Left lung (tissue), 10 donors: Measurements from ENCODE around the gene GJC2. TPM values are rescaled to one million over a fixed set of nuclear protein-coding genes. Genes with fewer than 3 reads are reported as not detected.

ENCODE experiments used
- ATAC-seq: fragments of 200-7000 bp; cut with Tn5 transposase; one replicate; pipeline ENCODE4 v1.9.1; 2020; ENCODE audit warnings: moderate library complexity
- DNase-seq, 4 donors: peaks; one replicate each; pipeline ENCODE4 v3.0.0-alpha.2; 2013 to 2020
- H3K27ac ChIP-seq, 2 donors: fragments of 200-600 bp; sonication (generic) in 1 of 2; one replicate each; pipeline versions ENCODE4 v1.5.0 to v1.8.0; 2020 to 2021
- H3K27me3 ChIP-seq, 2 donors: fragments of 200-600 bp; sonication (generic) in 1 of 2; one replicate each; pipeline versions ENCODE4 v1.5.0 to v1.8.0; 2020 to 2021
- H3K36me3 ChIP-seq, 2 donors: fragments of 200-600 bp; sonication (generic) in 1 of 2; one replicate each; pipeline versions ENCODE4 v1.5.0 to v1.8.0; 2020 to 2021
- H3K4me1 ChIP-seq, 2 donors: fragments of 200-600 bp; one replicate each; pipeline ENCODE4 v1.8.0; 2021
- H3K4me3 ChIP-seq, 2 donors: fragments of 200-600 bp; sonication (generic) in 1 of 2; one replicate each; pipeline versions ENCODE4 v1.5.0 to v1.8.0; 2020 to 2021; ENCODE audit warnings: mild to moderate bottlenecking in 1 of 2
- H3K9me3 ChIP-seq, 2 donors: fragments of 200-600 bp; sonication (generic) in 1 of 2; one replicate each; pipeline versions ENCODE4 v1.5.0 to v1.8.0; 2020 to 2021
- intact Hi-C, 2 donors: fragments of 100-400 bp; cut with DNase I; formaldehyde crosslinking; loops; one replicate each; pipeline versions ENCODE4 v1.11.2 to v1.14.2; 2022
- polyA plus RNA-seq, 6 donors: library from polyadenylated mRNA; unstranded; fragments of 120-200 nt; gene quantifications; one replicate each; pipeline ENCODE4 v1.2.1, GENCODE V29; 2013; ENCODE audit not compliant: insufficient read length in 6 of 6
- total RNA-seq, 2 donors: library from RNA; stranded (reverse); fragmentation: NEBNext Ultra II Directional; extraction: Animal tissue kit (Norgen Biotek cat#: 25700); gene quantifications; one replicate each; pipeline ENCODE4 v1.2.1, GENCODE V29; 2021
- TF ChIP-seq, protein P1 (sequence below), 2 donors: fragments of 200-600 bp; sonication (generic) in 1 of 2; IDR thresholded peaks; one replicate each; pipeline versions ENCODE4 v1.5.0 to v1.8.0; 2021; ENCODE audit warnings: antibody characterized with exemption in 2 of 2
- donor health status: DM: no; HTN: yes; CAD: no.
- donor health status: DM: no; HTN: no; CAD: no.

Gene GJC2
- total and polyA plus RNA-seq, 8 donors: 2.3 to 4.9 (median 3.1) TPM

DNA sequence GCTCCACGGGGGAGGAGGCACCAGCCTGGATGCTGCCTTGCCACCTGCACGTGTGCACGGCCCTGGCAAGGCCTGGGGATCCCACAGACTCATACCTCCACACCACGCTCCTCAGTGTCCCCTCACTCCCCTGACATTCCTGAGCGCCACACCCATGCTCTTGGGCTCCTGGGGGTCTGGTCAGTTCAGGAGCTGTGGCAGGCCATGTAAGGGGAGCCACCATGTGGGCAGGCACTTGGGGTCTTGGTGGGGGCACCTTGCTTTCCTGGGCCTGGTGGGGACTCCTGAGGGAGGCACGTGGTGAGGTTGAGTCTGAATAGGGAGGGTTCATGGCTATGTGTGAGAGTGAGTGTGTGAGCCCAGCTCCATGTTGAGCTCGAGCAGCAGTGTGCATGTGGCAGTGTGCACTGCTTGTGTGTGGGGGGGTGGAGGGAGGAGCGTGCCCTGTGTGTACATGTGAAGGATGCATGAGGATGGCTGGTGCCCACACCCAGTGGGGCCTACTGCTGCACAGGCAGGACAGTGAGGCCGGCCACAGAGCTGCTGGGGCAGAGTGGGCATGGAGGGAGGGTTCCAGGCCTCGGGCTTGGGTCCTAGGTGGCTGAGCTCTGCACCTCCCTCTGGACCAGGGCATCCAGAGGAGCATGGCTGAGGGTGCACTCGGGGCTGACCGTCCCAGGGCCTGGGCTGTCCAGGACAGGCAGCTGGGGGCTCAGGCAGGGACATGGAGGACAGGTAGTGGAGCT, 1.6 kb downstream of the GJC2 start:
- Histone ChIP-seq H3K9me3 (no peaks in the 10 kb centered on the region), H3K27me3 (no peaks in the 10 kb centered on the region), H3K4me1 (peaks cover 6 to 55% of the 10 kb centered on the region in 2 donors), H3K4me3 (no peak overlapping the region), H3K36me3 (peaks cover 0 to 38% of the 10 kb centered on the region in 2 donors), H3K27ac (peak overlapping the region; percentile 79 to 81)
- intact Hi-C loops: no loop called here
- ATAC-seq (no peak), DNase-seq (peak in 2 of 4 donors; percentile 31 to 70)
- TF ChIP-seq, protein P1, sequence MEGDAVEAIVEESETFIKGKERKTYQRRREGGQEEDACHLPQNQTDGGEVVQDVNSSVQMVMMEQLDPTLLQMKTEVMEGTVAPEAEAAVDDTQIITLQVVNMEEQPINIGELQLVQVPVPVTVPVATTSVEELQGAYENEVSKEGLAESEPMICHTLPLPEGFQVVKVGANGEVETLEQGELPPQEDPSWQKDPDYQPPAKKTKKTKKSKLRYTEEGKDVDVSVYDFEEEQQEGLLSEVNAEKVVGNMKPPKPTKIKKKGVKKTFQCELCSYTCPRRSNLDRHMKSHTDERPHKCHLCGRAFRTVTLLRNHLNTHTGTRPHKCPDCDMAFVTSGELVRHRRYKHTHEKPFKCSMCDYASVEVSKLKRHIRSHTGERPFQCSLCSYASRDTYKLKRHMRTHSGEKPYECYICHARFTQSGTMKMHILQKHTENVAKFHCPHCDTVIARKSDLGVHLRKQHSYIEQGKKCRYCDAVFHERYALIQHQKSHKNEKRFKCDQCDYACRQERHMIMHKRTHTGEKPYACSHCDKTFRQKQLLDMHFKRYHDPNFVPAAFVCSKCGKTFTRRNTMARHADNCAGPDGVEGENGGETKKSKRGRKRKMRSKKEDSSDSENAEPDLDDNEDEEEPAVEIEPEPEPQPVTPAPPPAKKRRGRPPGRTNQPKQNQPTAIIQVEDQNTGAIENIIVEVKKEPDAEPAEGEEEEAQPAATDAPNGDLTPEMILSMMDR (IDR thresholded peaks at IDR 0.05): no peak

DNA sequence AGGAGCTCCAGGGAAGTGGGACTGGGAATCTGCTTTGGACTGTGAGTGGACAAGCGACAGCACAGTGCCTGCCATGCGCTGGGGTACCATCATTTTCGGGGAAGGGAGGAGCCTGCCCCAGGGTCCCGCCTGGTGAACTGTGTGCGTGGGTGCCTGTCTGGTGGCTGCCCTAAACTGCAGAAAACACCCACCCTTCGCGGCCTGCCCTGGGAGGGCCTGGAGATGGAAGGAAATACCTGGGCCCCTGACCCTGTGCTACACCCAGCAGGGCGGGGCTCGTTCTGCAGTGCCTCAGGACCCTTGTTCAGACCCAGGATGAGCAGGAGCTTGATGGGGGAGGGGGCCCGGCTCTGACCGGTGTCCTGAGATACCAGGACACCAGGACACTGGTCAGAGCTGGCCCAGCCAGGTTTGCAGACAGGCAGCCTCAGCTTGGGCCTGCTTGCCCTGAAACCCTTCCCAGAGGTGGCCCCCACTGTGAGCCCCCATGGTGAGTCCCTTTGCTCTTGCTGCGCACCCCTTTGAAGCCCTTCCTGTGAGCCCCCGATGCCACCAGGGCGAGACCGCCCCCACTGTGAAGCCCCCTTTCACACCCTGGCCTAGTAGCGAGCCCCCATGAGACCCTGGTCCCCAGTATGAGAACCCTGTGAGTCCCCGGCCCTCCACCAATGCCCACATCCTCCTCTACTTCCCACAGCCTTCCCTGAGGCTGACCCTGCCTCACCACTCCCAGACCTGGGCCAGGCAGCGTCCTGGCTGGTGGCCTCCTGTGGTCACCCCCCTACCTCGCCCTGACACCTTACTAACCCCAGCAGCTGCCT, 2.6 kb downstream of the GJC2 start:
- intact Hi-C loops: no loop called here
- ATAC-seq (no peak), DNase-seq (peak in 2 of 4 donors; percentile 30 to 71)
- TF ChIP-seq, protein P1 (IDR thresholded peaks at IDR 0.05): no peak
- Histone ChIP-seq H3K9me3 (no peaks in the 10 kb centered on the region), H3K36me3 (peaks cover 0 to 28% of the 10 kb centered on the region in 2 donors), H3K4me3 (no peak overlapping the region), H3K4me1 (peaks cover 6 to 54% of the 10 kb centered on the region in 2 donors), H3K27ac (no peak overlapping the region), H3K27me3 (peaks cover 0 to 8% of the 10 kb centered on the region in 2 donors)

DNA sequence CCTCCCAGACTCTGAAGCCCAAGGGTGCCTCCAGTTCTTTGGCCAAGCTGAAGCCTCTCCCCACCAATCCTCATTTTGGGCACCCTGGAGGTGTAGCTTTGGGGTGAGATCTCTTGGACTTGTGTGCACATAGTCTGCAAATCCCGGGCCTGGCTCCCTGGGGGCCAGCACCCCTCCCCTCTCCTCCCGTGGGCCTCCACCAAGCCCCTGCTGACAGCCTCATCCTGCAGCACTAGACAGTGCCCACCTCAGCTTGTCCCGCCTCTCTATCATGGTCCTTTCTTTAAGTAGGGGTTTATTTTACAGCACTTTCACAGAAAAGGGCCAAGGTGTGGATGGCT, 3.2 kb downstream of the GJC2 start:
- peaks cover 0 to 22% of the 10 kb centered on the region in 2 donors for H3K36me3 ChIP-seq
- intact Hi-C loops: no loop called here
- no peak overlapping the region for H3K27ac ChIP-seq
- peaks cover 6 to 48% of the 10 kb centered on the region in 2 donors for H3K4me1 ChIP-seq
- TF ChIP-seq, protein P1 (IDR thresholded peaks at IDR 0.05): no peak
- DNase-seq: peak in 1 of 4 donors; percentile 46
- ATAC-seq: no peak
- H3K27me3 ChIP-seq: peaks cover 0 to 13% of the 10 kb centered on the region in 2 donors
- H3K9me3 ChIP-seq: no peaks in the 10 kb centered on the region
- H3K4me3 ChIP-seq: no peak overlapping the region

DNA sequence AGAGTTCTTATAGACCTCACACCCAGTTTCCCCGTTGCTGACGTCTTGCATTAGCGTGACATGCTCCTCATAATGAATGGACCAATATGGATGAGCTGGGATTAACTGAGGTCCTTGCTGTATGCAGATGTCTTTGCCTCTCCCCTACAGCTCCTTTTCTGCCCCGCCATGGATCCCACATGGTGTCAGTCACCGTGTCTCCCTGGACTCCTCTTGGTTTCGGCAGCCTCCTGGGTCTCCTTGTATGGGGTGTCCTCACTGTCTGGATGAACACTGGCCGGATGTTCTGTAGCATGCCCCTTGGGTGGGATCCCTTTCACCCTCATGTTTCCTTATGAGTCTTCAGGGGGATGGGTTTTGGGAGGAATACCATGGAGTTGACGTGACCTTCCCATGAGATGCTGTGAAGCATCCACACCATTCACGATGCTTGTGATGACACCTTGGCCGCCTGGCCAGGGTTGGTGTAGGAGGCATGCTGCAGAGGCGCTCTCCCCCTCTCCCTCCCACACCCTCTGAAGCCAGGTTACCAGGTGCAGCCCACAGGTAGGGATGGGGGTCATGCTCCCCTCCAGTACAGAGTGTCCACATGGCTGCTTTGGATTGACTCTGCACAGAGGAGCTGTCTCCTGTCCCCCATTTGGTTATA, 4.4 kb downstream of the GJC2 start:
- no peak overlapping the region for H3K4me3 ChIP-seq
- H3K27me3 ChIP-seq: peaks cover 3 to 18% of the 10 kb centered on the region in 2 donors
- TF ChIP-seq, protein P1 (IDR thresholded peaks at IDR 0.05): no peak
- peaks cover 0 to 10% of the 10 kb centered on the region in 2 donors for H3K36me3 ChIP-seq
- H3K27ac ChIP-seq: no peak overlapping the region
- intact Hi-C loops: no loop called here
- H3K9me3 ChIP-seq: no peaks in the 10 kb centered on the region
- ATAC-seq (no peak), DNase-seq (peak in 2 of 4 donors; percentile 23 to 25)
- H3K4me1 ChIP-seq: peaks cover 2 to 36% of the 10 kb centered on the region in 2 donors
